Esophagus squamous epithelium (tissue), 5 donors: Measurements from ENCODE around the gene TBCD. TPM values are rescaled to one million over a fixed set of nuclear protein-coding genes. Genes with fewer than 3 reads are reported as not detected.
"Not testable (repeated sequence)": the region's sequence is repeated elsewhere in the genome, so short reads cannot be mapped to it uniquely, and the experiment has no call there.

Source experiments
- DNase-seq: peaks from one replicate; lab custom pipeline; 2025; lab: John Stamatoyannopoulos, UW
- H3K27ac ChIP-seq, 4 donors: fragments of 200-600 bp; sonication (generic); one replicate each; pipeline ENCODE4 v1.5.1; 2016 to 2019; ENCODE audit warnings: mild to moderate bottlenecking in 1 of 4
- H3K27me3 ChIP-seq, 4 donors: fragments of 200-600 bp; sonication (generic); 1 replicate in 3 of 4; 2 replicates in 1 of 4; pipeline versions ENCODE4 v1.5.1 to v1.6.0; 2017 to 2021; ENCODE audit warnings: antibody characterized with exemption in 1 of 4
- H3K36me3 ChIP-seq, 3 donors: fragments of 200-600 bp; sonication (generic); one replicate each; pipeline ENCODE4 v1.5.1; 2016 to 2019
- H3K4me1 ChIP-seq, 3 donors: fragments of 200-600 bp; sonication (generic); one replicate each; pipeline ENCODE4 v1.5.1; 2017 to 2019
- H3K4me3 ChIP-seq, 4 donors: fragments of 200-600 bp; sonication (generic); 1 replicate in 3 of 4; 2 replicates in 1 of 4; pipeline ENCODE4 v1.5.1; 2016 to 2019; ENCODE audit warnings: mild to moderate bottlenecking in 2 of 4, moderate library complexity in 1 of 4
- H3K9me3 ChIP-seq, 3 donors: fragments of 200-600 bp; sonication (generic); one replicate each; pipeline ENCODE4 v1.5.1; 2016 to 2019
- POLR2A ChIP-seq, 4 donors: fragments of 450-650 bp; IDR thresholded peaks; one replicate each; pipeline ENCODE4 v1.6.1; 2017; ENCODE audit warnings: antibody characterized with exemption in 4 of 4, mild to moderate bottlenecking in 4 of 4, moderate library complexity in 3 of 4
- WGBS, 2 donors: methylation state at CpG; one replicate each; pipeline ENCODE4 v1.1.5; 2018; 5-methylcytosine and 5-hydroxymethylcytosine counted together
- intact Hi-C: fragments of 100-400 bp; cut with DNase I; formaldehyde crosslinking; loops from one replicate; pipeline ENCODE4 v1.15.0; 2022
- total RNA-seq, 4 donors: library from RNA; depleted of rRNA; stranded (reverse); fragments of >200 nt; gene quantifications; one replicate each; pipeline ENCODE4 v1.1.0, GENCODE V29; 2016
- TF ChIP-seq, protein P1 (sequence below), 6 experiments: fragments of 450-650 bp in 4 of 6; fragments of 200-600 bp in 2 of 6; sonication (generic) in 2 of 6; IDR thresholded peaks; one replicate each; pipeline ENCODE4 v1.5.1; 2016 to 2019; ENCODE audit warnings: antibody characterized with exemption in 6 of 6, mild to moderate bottlenecking in 4 of 6, moderate library complexity in 4 of 6
- donor health status: DM: yes; HTN: yes; CAD: no.

Gene TBCD
- total RNA-seq, 4 donors from 2014 or later, result 38.8 to 58.3 (median 55.0) TPM

DNA sequence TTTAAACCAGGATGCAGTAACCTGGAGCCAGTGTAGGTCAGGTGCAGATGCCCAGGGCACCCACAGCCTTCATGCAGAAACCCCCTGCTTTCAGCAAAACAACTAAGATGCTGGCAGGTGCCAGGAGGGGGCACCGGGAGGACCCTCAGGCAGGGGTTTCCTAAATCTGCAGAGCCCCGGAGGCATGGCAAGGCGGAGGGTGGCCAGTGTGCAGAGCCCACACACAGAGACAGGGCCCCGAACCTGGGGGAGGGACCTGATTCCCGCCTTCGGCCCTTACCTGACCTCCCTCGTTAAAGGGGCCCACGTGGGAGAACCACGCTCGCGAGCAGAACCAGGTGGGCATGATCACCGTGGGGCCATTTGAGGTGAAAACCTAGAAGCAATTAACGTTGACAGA, 213.5 kb downstream of the TBCD start:
- H3K4me3 ChIP-seq, result no peak overlapping the region
- no peak for DNase-seq
- H3K9me3 ChIP-seq, result no peaks in the 10 kb centered on the region
- no peak overlapping the region for H3K27ac ChIP-seq
- intact Hi-C loops, result no loop called here
- WGBS, 2 donors, result 89 to 95% methylated on average over 11 to 12 of the region's 13 CpGs
- TF ChIP-seq, protein P1, sequence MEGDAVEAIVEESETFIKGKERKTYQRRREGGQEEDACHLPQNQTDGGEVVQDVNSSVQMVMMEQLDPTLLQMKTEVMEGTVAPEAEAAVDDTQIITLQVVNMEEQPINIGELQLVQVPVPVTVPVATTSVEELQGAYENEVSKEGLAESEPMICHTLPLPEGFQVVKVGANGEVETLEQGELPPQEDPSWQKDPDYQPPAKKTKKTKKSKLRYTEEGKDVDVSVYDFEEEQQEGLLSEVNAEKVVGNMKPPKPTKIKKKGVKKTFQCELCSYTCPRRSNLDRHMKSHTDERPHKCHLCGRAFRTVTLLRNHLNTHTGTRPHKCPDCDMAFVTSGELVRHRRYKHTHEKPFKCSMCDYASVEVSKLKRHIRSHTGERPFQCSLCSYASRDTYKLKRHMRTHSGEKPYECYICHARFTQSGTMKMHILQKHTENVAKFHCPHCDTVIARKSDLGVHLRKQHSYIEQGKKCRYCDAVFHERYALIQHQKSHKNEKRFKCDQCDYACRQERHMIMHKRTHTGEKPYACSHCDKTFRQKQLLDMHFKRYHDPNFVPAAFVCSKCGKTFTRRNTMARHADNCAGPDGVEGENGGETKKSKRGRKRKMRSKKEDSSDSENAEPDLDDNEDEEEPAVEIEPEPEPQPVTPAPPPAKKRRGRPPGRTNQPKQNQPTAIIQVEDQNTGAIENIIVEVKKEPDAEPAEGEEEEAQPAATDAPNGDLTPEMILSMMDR (IDR thresholded peaks at IDR 0.05), result no peak
- TF ChIP-seq POLR2A (IDR thresholded peaks at IDR 0.05), result no peak
- H3K36me3 ChIP-seq, result no peaks in the 10 kb centered on the region
- H3K4me1 ChIP-seq, result peaks cover 0 to 14% (median 8%) of the 10 kb centered on the region in 3 donors
- no peaks in the 10 kb centered on the region for H3K27me3 ChIP-seq

DNA sequence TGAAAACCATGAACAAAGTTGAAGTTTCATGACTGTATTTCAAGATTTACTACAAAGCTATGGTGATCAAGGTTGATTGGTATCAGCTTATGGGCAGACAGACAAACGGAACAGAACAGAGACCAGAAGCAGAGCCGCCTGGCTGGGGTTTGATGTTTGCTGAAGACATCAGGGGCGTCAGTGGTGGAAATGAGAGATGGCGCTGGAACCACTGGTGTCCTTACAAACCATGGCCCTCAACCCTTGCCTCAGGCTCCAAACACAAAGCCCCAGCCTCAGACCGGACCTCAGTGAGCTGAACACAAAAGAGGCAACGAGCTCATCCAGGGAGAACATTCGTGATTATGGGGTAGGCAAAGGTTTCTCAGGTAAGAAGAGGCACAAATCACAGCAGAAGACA, 214.6 kb downstream of the TBCD start:
- DNase-seq, result no peak
- WGBS, 2 donors, result 85 to 90% methylated on average over 7 of the region's 7 CpGs
- H3K4me1 ChIP-seq, result peaks cover 0 to 14% (median 8%) of the 10 kb centered on the region in 3 donors
- TF ChIP-seq POLR2A (IDR thresholded peaks at IDR 0.05), result no peak
- TF ChIP-seq, protein P1 (IDR thresholded peaks at IDR 0.05), result no peak
- intact Hi-C loops, result no loop called here
- H3K36me3 ChIP-seq, result no peaks in the 10 kb centered on the region
- no peaks in the 10 kb centered on the region for H3K9me3 ChIP-seq
- no peaks in the 10 kb centered on the region for H3K27me3 ChIP-seq
- no peak overlapping the region for H3K4me3 ChIP-seq
- H3K27ac ChIP-seq, result no peak overlapping the region

DNA sequence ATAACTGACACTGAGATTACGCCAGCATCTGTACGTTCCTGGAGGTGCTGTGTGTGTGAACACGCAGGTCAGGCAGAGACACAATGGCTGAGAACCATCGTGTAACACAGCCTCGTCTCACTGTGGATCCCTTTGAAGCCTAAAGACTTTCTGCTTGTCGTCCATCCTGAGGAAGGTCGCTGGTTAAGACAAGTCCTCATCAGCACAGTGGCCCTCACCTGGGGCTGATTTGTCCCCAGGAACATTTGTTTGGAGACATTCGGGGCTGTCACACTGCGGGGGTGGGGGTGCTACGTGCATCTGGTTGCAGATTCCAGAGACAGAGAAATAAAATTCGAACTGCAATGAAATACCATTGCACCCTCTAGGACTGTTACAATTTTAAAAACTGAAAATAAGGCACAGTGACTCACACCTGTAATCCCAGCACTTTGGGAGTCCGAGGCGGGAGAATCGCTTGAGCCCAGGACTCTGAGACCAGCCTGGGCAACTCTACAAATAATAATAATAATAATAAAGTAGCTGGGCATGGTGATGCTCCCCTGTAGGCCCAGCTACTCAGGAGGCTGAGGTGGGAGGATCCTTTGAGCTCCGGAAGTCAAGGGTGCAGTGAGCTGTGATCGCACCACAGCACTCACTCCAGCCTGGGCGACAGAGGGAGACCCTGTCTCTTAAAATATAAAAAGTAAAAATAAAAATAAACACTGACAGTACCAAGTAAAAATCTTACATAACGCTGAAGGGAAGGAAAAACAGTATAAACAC, 215.6 kb downstream of the TBCD start:
- H3K36me3 ChIP-seq, result no peaks in the 10 kb centered on the region
- H3K27ac ChIP-seq, result no peak overlapping the region
- TF ChIP-seq, protein P1 (IDR thresholded peaks at IDR 0.05), result no peak
- TF ChIP-seq POLR2A (IDR thresholded peaks at IDR 0.05), result no peak
- H3K27me3 ChIP-seq, result no peaks in the 10 kb centered on the region
- H3K9me3 ChIP-seq, result no peaks in the 10 kb centered on the region
- peaks cover 0 to 14% (median 8%) of the 10 kb centered on the region in 3 donors for H3K4me1 ChIP-seq
- 82 to 90% methylated on average over 14 to 17 of the region's 18 CpGs for WGBS, 2 donors
- intact Hi-C loops, result no loop called here
- no peak for DNase-seq
- H3K4me3 ChIP-seq, result no peak overlapping the region

DNA sequence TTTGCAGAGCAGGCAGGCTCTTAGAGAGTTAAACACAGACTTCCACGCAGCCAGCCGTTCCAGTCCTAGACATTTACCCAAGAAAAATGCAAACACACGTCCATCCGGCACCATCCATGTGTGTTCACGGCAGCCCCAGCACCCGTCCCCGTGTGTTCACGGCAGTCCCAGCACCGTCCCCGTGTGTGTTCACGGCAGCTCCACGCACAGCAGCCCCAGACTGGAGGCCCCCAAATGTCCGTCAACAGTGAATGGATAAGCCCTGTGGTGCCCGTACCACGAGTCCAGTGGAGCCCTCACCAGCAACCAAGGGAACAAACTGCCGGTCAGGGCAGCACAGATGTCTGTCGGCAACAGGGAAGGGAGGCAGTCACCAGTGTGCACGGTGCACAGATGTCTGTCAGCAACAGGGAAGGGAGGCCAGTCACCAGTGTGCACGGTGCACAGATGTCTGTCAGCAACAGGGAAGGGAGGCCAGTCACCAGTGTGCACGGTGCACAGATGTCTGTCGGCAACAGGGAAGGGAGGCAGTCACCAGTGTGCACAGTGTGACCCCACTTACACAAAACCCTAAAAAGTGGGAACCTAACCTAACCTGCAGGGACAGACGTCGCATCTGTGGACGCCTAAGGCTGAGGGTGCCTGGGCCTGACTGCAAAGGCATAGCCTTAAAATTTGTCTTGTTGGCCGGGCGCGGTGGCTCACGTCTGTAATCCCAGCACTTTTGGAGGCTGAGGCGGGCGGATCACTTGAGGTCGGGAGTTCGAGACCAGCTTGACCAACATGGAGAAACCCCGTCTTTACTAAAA, 216.4 kb downstream of the TBCD start:
- WGBS, 2 donors, result 61 to 78% methylated on average over 17 to 28 of the region's 33 CpGs

DNA sequence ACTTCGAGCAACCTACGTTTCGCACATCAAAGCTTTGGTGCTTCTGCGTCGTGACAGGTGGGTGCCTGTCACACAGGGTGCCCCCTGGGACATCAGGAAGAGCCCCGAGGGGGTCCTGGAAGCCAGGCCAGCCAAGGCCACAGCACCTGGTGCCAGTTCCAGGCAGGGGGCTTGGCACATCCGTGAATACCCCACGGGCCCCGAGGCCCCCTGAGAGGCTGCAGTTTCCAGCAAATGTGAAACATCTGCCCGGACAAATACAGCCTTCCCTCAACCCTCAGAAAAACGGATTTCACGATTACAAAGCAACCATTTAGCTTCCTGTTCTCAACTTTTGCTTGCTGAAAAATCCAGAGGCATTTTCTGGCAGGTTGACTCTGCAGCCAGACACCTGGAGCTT, 218.2 kb downstream of the TBCD start:
- TF ChIP-seq POLR2A (IDR thresholded peaks at IDR 0.05), result no peak
- TF ChIP-seq, protein P1 (IDR thresholded peaks at IDR 0.05), result no peak
- Histone ChIP-seq H3K27me3 (no peaks in the 10 kb centered on the region), H3K4me3 (no peak overlapping the region), H3K27ac (no peak overlapping the region), H3K4me1 (no peaks in the 10 kb centered on the region), H3K36me3 (no peaks in the 10 kb centered on the region), H3K9me3 (no peaks in the 10 kb centered on the region)
- 81 to 92% methylated on average over 5 to 6 of the region's 12 CpGs for WGBS, 2 donors
- DNase-seq, result no peak
- intact Hi-C loops, result no loop called here

More for the DNA sequence above, 216.4 kb downstream of the TBCD start:
- H3K27me3 ChIP-seq, H3K9me3 ChIP-seq, H3K4me1 ChIP-seq, intact Hi-C loops, H3K27ac ChIP-seq, H3K36me3 ChIP-seq, H3K4me3 ChIP-seq, DNase-seq: not testable (repeated sequence)
